Activated naive CD8-positive, alpha-beta T cell (primary cell): ENCODE measurements around the gene ZNF598.

Experiments
- H3K27ac Mint-ChIP-seq: one replicate; pipeline ENCODE4 v1.8.0; 2021; ENCODE audit warnings: mixed read lengths
- H3K27me3 Mint-ChIP-seq: one replicate; pipeline ENCODE4 v1.8.0; 2021; ENCODE audit warnings: mixed read lengths
- H3K36me3 Mint-ChIP-seq: one replicate; pipeline ENCODE4 v1.8.0; 2021; ENCODE audit warnings: mixed read lengths
- H3K4me1 Mint-ChIP-seq: one replicate; pipeline ENCODE4 v1.8.0; 2021; ENCODE audit warnings: low read depth, mixed read lengths
- H3K4me3 Mint-ChIP-seq: one replicate; pipeline ENCODE4 v1.8.0; 2021; ENCODE audit warnings: mild to moderate bottlenecking, mixed read lengths
- H3K9me3 Mint-ChIP-seq: one replicate; pipeline ENCODE4 v1.8.0; 2021; ENCODE audit warnings: low read depth, mixed read lengths

The ZNF598 gene

DNA sequence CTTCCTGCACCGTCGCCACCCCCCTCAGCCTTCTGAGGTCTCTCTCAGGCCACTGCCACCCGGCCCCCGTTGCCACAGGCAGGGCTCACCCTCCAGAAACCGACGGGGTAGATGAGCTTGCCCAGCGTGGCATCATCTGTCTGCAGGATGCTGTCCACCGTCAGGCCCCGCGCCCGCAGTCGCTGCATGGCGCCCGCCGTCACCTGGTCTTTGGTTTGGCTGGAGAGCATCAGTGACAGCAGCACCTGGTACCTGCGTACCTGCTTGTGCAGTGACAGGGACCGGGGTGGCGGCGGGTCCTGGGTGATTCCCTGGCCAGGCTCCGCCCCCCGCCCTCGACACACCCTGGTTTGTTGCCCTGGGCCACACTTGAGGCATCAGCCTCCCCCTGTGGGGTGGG lies 34.9 kb upstream of the ZNF598 start:
- Mint-ChIP-seq H3K27me3 (no peaks in the 10 kb centered on the region), H3K4me3 (no peak overlapping the region)

GRCh38 chr16:2043667-2044451 lies 34.2 kb upstream of the ZNF598 start:
- H3K36me3 Mint-ChIP-seq = no peaks in the 10 kb centered on the region
- no peak overlapping the region for H3K27ac Mint-ChIP-seq
- no peaks in the 10 kb centered on the region for H3K9me3 Mint-ChIP-seq
- H3K4me1 Mint-ChIP-seq = peaks cover 12% of the 10 kb centered on the region
- H3K27me3 Mint-ChIP-seq = no peaks in the 10 kb centered on the region
- no peak overlapping the region for H3K4me3 Mint-ChIP-seq

More for the DNA sequence above, 34.9 kb upstream of the ZNF598 start:
- Mint-ChIP-seq H3K36me3 (no peaks in the 10 kb centered on the region), H3K27ac (no peak overlapping the region), H3K9me3 (no peaks in the 10 kb centered on the region), H3K4me1 (peaks cover 12% of the 10 kb centered on the region)

GRCh38 chr16:2042986-2043666 lies 33.5 kb upstream of the ZNF598 start:
- no peaks in the 10 kb centered on the region for H3K36me3 Mint-ChIP-seq
- H3K27me3 Mint-ChIP-seq = no peaks in the 10 kb centered on the region
- peaks cover 6% of the 10 kb centered on the region for H3K4me1 Mint-ChIP-seq
- H3K4me3 Mint-ChIP-seq = no peak overlapping the region
- H3K9me3 Mint-ChIP-seq = no peaks in the 10 kb centered on the region
- no peak overlapping the region for H3K27ac Mint-ChIP-seq

DNA sequence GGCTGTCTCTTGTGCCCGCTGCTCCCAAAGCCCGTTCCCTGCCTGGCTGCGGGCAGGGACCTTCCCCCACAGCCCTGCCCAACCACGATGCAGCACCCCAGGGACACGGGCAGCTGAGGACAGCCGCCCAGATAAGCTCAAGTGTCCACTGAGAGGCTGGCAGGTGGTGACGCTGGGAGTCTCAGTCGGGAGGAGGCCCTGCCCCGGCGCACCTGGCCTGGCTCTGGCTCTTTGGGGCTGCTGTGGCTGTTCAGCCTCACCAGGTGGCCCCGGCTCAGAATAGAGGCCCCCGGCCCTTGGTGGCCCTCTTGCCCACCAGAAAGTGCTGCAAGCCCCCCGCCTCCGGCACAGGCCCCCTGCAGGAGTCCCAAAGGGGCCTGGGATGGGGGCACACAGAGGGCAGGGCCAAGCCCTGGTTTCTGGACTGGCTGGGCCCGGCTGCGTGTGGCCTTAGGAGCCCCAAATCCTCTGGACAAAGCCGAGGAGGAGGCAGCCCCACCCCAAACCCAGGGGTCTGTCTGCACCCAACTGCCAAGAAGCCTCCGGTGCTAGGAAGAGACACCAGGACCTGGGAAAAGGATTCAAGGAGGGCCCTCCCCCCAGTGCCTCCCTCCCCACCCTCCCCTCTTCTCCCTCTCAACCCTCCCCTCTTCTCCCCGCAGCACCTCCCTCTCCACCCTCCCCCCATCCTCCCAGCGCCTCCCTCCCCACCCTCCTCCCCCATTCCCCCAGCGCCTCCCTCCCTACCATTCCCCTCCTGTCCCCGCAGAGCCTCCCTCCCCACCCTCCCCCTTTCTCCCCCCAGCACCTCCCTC lies 32.8 kb upstream of the ZNF598 start:
- Mint-ChIP-seq H3K4me1 (peaks cover 6% of the 10 kb centered on the region), H3K27me3 (no peaks in the 10 kb centered on the region), H3K27ac (no peak overlapping the region), H3K4me3 (no peak overlapping the region), H3K9me3 (no peaks in the 10 kb centered on the region), H3K36me3 (no peaks in the 10 kb centered on the region)

DNA sequence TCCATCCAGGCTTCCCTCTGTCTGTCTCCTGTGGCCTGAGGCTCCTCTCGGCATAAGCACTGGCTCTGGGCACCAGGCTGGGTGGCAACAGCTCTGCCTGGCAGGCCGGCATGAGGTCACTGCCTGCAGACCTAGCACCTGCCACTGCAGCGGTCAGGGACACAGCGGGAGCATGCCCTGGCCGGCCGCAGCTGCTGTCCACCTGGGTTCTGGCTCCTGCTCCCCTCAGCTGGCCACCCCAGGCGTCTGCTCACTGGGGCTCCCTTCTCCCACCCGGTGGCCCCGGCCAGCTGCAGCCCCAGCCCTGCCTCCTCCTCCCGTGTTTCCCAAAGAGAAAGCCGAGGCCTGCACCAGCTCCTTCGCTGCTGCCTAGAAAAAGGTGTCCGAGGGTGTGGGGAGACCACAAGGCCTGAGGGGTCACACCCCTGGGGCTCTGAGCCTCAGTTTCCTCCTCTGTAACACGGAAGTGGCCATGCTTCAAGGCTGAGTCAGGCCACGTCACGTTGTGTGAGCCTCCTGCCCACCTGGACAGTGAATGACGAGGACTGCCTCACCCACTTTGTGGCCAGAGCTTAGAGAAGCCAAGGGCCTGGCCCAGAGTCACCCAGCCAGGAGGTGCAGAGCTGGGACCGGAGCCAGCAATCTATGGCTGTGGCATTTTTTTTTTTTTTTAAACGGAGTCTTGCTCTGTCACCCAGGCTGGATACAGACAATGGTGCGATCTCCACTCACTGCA lies 31.3 kb upstream of the ZNF598 start:
- Mint-ChIP-seq H3K27me3 (no peaks in the 10 kb centered on the region), H3K4me1 (no peaks in the 10 kb centered on the region), H3K9me3 (no peaks in the 10 kb centered on the region), H3K4me3 (no peak overlapping the region), H3K36me3 (no peaks in the 10 kb centered on the region), H3K27ac (no peak overlapping the region)

DNA sequence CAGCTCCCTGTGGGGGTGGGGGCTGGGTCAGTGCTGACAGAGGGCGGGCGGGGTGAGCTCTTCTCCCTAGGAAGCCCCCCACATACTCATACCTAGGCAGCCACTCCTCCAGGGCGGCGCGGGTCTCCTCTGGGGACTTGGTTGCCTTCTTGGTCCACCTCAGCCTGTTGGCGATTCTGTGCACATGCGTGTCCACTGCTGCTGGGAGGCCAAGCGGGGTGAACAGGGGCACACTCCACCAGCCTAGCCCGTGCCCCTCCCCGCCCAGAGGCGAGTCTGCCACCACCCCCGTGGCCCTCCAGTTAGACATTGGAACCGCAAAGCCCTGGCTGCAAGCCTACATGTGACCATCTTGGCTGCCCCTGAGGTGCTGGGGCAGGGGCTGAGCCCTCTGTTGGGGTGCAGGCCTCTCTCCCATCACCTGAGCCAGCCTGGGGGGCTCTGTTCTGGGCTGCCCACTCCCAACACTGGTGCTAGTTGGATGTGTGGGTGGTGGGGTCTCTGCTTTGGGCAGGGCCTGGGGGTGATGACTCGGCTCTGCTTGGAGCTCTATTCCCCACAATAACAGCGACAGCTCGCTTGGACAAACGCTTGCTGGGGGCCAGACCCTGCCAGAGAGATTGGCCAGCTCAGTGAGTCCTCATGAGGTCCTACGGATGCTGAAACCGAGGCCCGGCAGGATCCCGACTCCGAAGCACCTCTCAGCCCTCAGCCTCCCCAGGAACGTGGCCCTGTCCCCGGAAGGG lies 30.6 kb upstream of the ZNF598 start:
- no peaks in the 10 kb centered on the region for H3K9me3 Mint-ChIP-seq
- H3K4me1 Mint-ChIP-seq = no peaks in the 10 kb centered on the region
- H3K36me3 Mint-ChIP-seq = no peaks in the 10 kb centered on the region
- no peaks in the 10 kb centered on the region for H3K27me3 Mint-ChIP-seq
- no peak overlapping the region for H3K4me3 Mint-ChIP-seq
- no peak overlapping the region for H3K27ac Mint-ChIP-seq

GRCh38 chr16:2039274-2040031 lies 29.8 kb upstream of the ZNF598 start:
- no peaks in the 10 kb centered on the region for H3K27me3 Mint-ChIP-seq
- H3K9me3 Mint-ChIP-seq = no peaks in the 10 kb centered on the region
- H3K4me3 Mint-ChIP-seq = no peak overlapping the region
- H3K4me1 Mint-ChIP-seq = no peaks in the 10 kb centered on the region
- no peak overlapping the region for H3K27ac Mint-ChIP-seq
- H3K36me3 Mint-ChIP-seq = no peaks in the 10 kb centered on the region

DNA sequence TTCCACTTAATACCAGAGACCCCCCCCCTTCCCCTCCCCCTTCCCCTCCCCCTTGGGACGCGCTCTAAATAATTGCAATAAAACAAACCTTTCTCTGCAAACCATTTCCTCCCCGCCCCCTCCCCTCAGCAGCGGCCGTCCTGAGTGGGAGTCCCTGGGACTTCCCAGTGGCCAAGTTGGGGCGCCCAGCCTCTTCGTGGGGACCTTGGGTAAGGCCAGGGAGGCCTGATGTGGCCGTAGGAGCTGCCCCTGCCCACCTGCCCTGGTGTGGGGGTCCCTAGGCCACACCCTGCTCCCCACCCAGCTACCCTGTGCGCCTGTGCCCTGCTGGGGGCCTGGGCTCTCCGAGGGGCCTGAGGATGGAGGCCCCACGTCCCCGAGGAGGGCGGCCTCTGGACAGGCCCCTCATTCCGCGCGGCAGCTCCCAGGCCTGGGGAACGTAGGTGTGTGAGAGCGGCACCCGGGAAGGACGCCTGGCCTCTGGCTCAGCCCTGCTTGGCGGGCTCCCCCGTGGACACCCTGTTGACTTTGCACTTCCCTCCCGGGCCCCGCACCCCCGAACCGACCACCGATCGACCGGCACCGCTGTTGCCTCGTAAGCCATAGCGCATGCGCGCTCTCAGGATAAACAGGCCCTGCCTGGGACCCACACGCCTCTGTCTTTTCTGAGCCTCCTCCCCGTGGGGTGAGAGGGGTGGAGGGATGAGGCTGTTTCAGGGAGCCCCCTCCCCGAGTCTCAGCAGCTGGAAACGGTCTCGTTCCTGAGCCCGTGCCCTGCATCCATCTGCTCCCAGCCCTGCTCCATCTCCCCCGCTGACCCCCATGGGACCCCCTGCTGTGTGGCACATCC lies 29.0 kb upstream of the ZNF598 start:
- Mint-ChIP-seq H3K4me1 (no peaks in the 10 kb centered on the region), H3K27me3 (no peaks in the 10 kb centered on the region), H3K36me3 (no peaks in the 10 kb centered on the region), H3K4me3 (no peak overlapping the region), H3K27ac (no peak overlapping the region), H3K9me3 (no peaks in the 10 kb centered on the region)

GRCh38 chr16:2037647-2038381 lies 28.2 kb upstream of the ZNF598 start:
- H3K9me3 Mint-ChIP-seq = no peaks in the 10 kb centered on the region
- no peak overlapping the region for H3K27ac Mint-ChIP-seq
- no peaks in the 10 kb centered on the region for H3K4me1 Mint-ChIP-seq
- H3K36me3 Mint-ChIP-seq = no peaks in the 10 kb centered on the region
- H3K4me3 Mint-ChIP-seq = no peak overlapping the region
- H3K27me3 Mint-ChIP-seq = no peaks in the 10 kb centered on the region

- H3K4me3 Mint-ChIP-seq = no peak overlapping the region
- H3K4me1 Mint-ChIP-seq = no peaks in the 10 kb centered on the region
- H3K9me3 Mint-ChIP-seq = no peaks in the 10 kb centered on the region
- H3K36me3 Mint-ChIP-seq = no peaks in the 10 kb centered on the region
- no peak overlapping the region for H3K27ac Mint-ChIP-seq
- no peaks in the 10 kb centered on the region for H3K27me3 Mint-ChIP-seq
Observed at GRCh38 chr16:2037115-2037514, 27.5 kb upstream of the ZNF598 start.

GRCh38 chr16:2036200-2036966 lies 26.8 kb upstream of the ZNF598 start:
- Mint-ChIP-seq H3K4me3 (no peak overlapping the region), H3K4me1 (no peaks in the 10 kb centered on the region), H3K27ac (no peak overlapping the region), H3K27me3 (no peaks in the 10 kb centered on the region), H3K36me3 (no peaks in the 10 kb centered on the region), H3K9me3 (no peaks in the 10 kb centered on the region)
